GM19372 (cell line): ENCODE results near the gene LEMD1.
"Not testable (repeated sequence)": the region's sequence is repeated elsewhere in the genome, so short reads cannot be mapped to it uniquely, and the experiment has no call there.

ENCODE experiments used
- ATAC-seq: cut with Tn5 transposase; IDR thresholded peaks from one replicate; pipeline ENCODE4 v1.9.1; 2021; ENCODE audit warnings: mild to moderate bottlenecking, low read depth, moderate library complexity; ENCODE audit not compliant: unreplicated experiment

Gene LEMD1

DNA sequence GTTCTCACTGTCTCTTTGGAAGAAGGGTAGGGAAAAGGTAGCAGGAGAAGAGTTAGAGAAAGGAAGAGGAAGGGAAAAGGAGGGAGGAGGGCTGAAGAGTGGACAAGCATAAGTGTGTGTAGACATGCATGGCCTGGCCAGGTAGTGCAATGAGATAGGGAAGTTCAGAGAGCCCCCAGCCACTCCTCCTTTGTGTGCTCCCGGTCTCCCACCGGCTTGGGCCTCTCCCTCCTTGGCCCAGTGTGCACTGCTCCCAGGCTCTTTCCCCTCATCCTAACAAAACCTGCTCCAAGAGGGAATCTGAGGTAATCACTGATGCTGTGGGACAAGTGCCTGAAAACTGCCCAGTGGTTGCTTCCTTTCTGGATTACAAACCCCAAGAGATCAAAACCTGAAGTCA lies 10.3 kb upstream of the LEMD1 start:
- no peak for ATAC-seq

DNA sequence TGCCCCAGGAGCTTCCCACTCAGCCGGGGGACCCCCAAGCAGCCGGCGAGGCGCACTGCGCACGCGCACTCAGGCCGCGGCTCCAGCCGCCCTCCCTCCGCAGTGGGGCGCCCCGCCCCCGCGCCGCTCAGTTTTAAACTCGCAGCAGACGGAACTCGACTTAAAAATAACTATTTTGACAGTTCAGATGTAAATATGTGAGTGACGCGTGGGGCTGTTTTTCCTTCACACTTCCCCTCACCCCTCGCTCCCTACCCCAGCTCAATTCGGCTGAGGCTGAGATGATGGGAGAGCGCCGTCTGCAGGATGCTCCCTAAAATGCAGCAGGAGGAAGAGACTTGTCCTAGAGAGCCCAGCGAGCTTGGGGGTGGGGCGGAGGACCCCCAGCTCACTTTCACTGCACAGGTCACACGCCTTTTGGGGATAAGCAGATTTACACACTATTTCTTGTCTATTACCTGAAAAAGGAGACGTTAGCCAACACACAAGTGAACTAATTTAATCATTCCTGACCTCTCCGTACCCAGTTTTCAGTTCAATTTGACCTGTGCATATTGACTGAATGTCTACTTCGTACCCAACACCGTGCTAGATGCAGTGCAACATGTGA lies 8.9 kb upstream of the LEMD1 start:
- ATAC-seq, result no peak

DNA sequence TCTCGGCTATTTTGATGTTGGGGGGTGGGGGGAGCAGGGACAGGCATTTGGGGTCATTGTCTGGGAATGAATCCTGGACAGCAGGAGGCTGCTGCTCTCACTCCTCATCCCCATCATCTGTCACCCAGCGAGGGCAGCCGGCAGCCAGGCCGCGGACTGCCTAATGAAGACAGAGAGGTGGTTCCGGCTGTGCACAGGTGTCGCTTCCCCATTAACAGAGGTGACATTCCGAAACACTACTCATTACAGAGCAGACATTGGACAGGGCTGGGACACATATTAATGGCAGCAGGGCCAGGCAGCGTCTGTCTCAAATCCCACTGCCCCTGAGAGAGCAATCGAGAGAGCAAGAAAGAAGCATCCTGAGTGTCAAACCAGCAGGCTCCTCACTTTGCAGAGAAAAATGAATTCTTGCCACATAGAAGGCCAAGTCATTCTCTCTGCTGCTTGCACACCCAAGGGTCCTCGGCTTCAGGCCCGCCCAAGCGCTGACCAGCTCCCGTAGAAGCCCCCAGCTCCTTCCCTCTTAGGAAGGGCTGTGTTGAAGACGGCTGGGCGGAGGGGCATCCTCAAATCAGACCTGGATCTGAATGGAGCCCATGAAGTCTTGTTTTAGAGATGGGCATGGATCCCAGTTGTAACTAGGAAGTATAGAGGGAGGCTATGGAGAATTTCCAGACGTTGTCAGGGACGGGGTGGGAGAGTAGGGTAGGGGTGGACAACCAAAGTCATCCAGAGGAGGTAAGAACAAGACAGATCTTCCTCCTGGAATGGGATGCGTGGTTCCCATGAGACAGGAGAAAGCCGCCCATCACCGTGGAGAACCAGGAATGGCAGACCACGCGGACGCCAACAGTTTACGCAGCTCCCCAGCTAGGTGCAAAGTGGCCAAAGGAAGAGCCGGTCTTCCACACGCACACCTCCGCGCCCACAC lies 8.2 kb upstream of the LEMD1 start:
- no peak for ATAC-seq

DNA sequence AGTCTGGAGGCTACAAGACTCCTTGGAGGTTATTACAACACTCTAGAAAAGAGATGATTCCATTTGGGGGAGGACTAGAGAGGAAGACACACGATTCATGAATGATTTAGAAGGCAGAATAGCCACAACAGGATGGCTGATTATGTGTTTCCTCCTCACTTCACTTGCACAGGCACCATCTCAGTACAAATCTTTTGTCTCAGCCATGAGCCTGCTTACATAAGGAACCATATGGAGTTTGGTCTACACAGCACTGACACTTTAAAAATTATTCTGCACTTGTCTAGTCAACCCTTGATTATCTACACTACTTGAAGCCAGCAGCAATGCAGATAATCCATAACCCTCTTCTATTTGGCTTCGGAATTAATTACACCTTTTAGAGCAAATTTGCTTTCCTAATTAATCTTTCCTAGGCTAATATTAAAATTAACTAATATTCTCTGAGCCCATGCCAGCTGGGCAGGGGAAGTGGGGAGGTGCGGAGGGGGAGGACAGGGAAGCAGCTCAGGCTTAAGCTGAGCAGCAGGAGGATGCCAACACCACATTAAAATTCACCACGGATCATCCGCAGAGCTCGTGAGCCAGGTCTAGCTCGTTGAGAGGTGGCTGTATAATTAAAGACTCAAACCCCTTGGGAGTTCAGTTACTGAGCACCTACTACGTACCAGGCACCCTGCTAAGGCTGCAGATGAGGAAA lies 3.2 kb upstream of the LEMD1 start:
- no peak for ATAC-seq

DNA sequence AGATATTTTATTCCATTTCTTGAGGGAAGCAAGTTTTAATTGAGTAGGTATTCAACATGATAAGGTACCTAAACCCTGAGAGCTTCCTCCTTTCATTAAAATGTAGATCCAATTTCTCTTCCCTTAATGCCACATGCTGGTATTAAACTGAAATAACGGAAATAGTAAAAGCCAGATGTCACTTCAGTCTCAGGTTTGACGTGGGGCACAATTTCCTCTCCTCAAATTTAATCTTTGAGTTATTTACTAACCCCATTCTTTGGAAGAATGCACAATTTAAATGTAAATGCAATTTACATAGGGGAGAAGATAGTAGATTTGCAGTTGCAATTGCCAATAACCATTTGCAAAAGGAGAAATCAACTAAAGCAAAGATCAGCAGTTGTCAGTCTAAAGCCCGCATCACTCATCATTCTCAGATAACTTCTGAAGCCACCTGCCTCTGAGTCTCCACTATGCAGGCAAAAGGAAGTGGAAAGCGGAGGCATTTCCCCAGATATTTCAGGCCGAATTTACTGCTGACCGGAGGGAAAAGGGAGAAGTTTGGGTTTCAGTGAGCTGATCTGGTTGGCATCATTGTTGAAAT lies 2.1 kb upstream of the LEMD1 start:
- no peak for ATAC-seq

DNA sequence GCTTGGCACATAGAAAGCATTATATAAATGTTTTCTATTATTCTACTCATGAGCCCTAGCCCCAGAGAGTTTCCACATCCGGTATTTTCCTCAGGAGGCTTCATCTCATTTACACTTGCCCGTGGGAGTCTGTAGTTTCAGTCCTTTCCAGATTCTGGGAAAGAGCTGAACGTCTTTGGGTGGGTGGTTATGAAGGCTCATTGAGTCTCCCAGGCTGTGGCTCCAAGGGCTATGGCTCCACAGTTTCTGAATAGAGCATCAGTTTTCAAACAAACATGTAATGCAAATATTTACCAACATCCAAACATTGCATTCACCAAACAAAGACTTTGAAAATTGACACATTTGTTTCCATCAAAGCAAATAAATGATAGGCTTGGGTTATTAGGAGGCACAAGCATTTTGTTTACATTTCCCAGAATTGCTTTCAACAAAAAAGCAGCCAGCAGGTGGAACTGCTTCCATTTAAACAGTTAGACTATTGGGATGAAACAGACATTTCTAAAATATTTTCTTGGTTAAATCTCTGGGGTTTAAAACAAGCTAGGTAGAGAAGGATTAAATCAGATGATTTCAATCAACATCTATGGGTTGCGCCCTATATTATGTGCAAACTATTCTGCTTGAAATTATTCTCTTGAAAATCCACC lies 1.3 kb upstream of the LEMD1 start:
- no peak for ATAC-seq

DNA sequence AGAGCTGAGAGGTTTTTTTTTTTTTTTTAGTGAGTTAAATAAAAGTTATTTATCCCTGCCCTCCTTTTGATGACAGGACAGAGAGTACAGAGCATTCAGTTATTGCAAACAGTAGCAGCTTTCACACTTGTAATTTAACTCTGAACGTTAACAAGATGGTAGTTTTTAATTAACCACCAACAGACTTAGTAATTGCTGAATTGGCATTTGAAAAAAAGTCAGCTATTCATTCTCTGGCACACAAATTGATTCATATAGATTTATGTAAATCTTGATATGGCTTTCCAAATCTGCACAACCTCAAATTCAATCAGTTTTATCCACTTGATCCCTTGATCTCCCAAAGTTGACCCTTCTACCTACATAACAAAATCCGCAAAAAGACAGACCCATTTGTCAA lies 918 bp downstream of the LEMD1 start:
- ATAC-seq, result no peak

DNA sequence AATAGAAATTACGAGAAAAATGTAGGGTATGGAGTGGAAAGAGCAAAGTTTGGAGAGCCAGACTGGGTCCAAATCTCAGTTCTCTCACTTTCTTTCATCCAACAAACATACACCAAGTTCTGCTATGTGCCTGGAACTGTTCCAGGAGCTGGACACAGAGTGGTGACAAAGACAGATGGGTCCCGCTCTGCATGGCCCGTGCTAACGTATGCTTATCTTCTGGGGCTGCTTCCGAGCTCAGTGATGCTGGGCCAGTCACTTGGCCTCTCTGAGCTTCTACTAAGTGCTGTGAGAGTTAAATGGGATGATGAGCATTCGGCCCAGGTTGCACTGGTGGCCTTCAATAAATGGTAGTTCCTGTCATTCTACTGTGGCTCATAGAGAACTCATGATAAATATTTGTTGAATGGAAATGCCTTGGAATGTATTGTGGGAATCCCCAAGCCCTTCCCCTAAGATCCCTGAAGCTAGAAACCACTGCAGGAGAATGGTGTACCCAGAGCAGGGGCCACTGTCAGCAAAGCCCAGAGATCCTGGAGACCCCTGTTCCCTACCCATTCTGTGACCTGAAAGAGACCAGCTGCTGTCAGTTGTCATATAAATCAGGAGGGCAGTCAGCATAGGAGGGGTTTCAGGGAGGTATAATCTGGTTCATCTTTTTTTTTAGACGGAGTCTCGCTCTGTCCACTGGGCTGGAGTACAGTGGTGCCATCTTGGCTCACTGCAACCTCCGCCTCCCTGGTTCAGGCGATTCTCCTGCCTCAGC lies 3.8 kb downstream of the LEMD1 start:
- no peak for ATAC-seq

DNA sequence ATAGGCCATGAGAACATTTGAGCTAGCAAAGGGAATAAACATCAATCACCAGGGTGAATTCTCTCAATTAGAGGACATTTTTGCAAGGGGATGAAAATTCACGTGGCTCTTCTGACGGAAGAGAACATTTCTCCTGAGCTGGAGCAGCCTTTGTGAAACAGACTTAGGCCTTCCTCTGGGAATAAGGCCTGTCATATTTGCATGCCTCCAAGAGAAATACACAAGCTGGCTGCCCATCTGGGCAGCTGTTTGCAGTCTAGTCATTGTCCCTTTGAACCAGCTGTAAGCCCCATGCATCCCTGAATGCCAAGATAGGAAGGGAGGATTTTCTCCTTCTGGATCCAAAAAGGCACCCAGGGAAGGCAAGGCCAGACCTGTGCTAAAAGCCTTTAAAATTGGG lies 5.5 kb downstream of the LEMD1 start:
- no peak for ATAC-seq

DNA sequence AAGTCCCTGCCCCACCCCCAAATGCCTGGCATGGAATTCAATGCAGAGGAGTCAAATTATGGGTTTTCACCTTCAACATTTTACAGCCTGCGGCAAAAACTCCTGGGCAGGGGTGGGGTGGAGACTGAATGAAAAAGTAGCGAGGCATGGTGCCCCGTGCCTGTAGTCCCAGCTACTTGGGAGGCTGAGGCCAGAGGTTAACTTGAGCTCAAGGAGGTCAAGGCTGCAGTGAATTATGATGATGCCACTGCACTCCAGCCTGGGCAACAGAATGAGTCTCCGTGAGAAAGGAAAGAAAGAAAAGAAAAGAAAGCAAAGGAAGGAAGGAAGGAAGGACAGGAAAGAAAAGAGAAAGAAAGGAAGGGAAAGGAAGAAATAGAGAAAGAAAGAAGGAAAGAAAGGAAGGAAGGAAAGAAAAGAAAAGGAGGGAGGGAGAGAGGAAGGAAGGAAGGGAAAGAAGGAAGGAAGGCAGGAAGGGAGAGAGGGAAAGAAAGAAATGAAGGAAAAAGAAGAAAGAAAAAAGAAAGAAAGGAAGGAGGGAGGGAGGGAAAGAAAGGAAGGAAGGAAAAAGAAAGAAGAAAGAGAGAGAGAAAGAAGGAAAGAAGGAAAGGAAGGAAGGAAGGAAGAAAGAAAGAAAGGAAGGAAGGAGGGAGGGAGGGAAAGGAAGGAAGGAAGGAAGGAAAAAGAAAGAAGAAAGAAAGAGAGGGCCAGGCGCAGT lies 11.1 kb downstream of the LEMD1 start:
- ATAC-seq, result no peak

DNA sequence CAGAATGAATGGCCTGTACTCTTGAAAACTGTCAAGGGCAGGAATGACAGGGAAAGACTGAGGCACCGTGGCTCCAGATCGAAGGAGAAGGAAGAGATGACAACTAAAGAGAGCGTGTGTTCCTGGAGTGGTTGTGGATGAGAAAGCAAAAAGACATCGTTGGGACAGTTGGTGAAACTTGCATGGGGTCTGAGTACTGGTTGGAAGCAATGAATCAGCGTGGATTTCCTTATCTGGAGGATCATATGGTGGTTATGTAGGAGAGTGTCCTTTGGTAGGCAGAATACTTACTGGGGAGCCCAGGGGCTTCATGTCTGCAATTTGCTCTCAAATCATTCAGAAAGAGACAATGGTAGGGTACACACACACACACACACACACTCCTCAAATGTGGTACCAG lies 13.9 kb downstream of the LEMD1 start:
- ATAC-seq, result no peak

DNA sequence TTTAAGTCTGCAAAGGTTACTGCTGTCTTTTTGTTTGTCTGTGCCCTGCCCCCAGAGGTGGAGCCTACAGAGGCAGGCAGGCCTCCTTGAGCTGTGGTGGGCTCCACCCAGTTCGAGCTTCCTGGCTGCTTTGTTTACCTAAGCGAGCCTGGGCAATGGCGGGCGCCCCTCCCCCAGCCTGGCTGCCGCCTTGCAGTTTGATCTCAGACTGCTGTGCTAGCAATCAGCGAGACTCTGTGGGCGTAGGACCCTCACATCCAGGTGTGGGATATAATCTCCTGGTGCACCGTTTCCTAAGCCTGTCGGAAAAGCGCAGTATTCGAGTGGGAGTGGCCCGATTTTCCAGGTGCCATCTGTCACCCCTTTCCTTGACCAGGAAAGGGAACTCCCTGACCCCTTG lies 15.6 kb downstream of the LEMD1 start:
- ATAC-seq, result not testable (repeated sequence)

DNA sequence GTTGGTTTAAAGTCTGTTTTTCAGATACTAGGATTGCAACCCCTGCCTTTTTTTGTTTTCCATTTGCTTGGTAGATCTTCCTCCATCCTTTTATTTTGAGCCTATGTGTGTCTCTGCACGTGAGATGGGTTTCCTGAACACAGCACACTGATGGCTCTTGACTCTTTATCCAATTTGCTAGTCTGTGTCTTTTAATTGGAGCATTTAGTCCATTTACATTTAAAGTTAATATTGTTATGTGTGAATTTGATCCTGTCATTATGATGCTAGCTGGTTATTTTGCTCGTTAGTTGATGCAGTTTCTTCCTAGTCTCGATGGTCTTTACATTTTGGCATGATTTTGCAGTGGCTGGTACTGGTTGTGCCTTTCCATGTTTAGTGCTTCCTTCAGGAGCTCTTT lies 17.4 kb downstream of the LEMD1 start:
- not testable (repeated sequence) for ATAC-seq

DNA sequence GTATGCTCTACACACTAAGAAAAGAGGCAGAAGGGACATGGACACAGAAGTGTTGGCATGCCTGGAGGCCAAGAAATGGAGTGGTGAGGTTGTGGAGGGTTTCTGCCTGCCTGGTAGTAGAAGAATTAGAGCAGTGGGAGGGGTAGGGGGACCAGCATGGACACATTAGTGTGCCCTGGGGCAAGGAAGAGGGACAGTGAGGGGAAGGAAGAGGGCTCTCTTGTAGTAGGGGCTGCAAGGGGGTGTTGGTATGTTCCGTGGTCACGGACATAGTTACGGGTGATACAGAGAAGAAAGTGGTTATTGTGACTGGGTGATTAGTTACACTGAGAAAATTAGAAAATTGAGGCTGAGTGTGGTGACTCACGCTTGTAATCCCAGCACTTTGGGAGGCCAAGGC lies 23.3 kb downstream of the LEMD1 start:
- no peak for ATAC-seq

DNA sequence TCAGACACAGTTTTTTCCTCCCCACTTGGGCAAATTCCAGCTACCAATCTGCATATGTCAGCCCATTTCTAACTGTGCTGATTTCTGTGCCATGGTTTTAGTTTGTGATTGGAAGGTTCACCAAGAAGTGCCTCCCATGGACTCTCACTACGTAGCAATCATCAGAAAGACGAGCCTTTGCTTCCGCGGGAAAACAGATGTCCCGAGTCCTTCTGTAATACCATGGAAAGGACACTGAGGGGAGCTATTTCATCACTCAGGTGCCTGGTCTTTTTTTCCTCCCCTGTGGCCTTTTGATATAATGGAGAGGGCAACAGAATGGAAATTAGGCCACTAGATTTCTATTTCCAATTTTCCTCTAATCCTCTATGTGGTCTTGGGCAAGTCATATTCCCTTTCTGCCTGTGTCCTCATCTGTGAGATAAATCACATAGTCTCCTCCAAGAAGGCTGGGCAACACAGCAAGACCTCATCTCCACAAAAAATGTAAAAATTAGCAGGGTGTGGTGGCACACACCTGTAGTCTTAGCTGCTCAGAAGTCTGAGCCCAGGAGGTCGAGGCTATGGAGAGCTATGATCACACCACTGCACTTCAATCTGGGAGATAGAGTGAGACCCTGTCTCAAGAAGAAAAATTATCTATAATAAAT lies 24.8 kb downstream of the LEMD1 start:
- ATAC-seq, result no peak

DNA sequence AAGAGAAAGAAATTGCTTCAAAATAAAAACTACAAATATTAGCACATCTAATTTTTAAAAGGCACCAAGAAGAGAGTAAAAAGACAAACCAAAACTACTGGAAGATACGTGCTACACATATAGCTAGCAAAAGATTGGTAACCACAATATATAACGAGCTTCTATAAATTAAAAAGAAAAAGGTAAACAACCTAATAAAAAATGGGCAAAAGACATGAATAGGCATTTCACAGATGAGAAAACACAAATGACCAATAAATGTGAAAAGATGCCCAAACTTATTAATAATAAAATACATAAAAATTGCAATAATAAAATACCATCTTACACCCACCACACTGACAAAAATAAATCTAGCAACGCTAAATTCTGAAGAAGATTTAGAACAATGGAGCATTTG lies 26.2 kb downstream of the LEMD1 start:
- ATAC-seq, result no peak

DNA sequence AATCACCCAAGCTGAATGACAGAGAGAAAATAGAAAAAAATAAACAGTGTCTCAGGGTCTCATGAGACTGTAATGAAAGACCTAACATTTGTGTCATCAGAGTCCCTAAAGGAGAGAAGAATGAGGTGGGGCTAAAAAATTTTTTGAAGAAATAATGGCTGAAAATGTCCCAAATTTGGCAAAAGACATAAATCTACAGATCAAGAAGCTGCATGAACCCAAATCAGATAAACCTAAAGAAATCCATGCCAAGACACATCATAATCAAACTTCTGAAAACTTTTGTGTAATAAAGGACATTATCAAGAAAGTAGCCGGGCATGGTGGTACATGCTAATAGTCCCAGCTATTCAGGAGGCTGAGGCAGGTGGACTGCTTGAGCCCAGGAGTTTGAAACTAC lies 29.2 kb downstream of the LEMD1 start:
- no peak for ATAC-seq

DNA sequence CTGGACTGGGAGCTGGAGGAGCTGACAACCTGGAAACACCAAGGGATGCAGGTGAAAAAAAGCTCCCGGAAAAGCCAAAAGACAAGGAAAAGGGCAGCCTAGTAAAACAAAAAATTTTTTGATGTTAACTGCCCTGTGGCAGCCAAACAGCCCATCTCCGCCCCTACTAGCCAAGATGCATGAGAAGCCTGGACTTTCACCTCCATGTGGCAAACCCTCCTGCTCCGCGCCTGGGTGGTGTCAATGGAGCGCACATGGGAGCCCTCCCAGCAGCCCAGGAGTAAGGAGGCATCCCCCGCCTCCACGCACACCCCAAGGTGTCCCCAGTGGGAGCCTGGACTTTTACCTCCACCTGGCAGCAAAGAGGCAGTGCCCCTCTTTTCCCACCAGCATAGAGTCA lies 30.5 kb downstream of the LEMD1 start:
- ATAC-seq, result no peak

DNA sequence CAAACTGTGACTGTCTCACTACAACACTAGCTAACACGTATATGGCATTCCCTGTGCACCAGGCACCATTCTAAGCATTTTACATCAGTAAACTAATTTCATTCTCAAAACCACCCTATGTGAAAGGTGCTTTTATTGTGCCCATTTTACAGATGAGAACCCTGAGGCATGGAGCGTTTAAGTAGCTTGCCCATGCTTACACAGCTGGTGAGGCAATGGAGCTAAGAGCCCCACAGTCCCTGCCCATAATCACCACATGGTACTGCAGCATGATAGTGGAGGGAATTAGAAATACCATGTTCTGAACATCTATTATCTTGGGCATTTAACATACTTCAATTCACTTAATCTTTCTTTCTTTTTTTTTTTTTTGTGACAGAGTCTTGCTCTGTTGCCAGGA lies 34.0 kb downstream of the LEMD1 start:
- no peak for ATAC-seq
